Measurements from ENCODE around the gene OMD.

DNA sequence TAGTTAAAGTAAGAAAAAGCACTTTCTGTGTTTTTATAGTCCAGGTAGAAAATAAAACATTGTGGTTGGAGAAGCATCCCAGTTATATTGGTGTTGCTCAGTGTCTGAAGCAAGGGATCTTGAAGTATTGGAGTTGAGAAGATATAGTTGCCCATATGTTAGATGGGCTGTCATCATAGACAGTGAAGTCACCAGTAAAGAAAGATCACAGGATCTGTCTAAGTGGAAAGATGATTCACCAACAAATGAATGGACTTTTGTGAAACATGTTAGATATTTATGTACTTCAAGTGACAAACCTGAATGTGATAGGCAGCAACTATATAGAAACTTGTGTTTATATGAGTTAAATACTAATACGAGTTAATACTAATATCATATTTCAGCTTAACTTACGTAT, 31.6 kb downstream of the OMD start:
- no peak for TF ChIP-seq EZH2 (IDR thresholded peaks at IDR 0.05)
- TF ChIP-seq, protein P1, sequence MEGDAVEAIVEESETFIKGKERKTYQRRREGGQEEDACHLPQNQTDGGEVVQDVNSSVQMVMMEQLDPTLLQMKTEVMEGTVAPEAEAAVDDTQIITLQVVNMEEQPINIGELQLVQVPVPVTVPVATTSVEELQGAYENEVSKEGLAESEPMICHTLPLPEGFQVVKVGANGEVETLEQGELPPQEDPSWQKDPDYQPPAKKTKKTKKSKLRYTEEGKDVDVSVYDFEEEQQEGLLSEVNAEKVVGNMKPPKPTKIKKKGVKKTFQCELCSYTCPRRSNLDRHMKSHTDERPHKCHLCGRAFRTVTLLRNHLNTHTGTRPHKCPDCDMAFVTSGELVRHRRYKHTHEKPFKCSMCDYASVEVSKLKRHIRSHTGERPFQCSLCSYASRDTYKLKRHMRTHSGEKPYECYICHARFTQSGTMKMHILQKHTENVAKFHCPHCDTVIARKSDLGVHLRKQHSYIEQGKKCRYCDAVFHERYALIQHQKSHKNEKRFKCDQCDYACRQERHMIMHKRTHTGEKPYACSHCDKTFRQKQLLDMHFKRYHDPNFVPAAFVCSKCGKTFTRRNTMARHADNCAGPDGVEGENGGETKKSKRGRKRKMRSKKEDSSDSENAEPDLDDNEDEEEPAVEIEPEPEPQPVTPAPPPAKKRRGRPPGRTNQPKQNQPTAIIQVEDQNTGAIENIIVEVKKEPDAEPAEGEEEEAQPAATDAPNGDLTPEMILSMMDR (IDR thresholded peaks at IDR 0.05), result no peak

All from neural progenitor cell (in vitro differentiated cells).